Measurements from ENCODE around the gene CPED1. TPM values are rescaled to one million over a fixed set of nuclear protein-coding genes. Genes with fewer than 3 reads are reported as not detected.
"Not testable (repeated sequence)": the region's sequence is repeated elsewhere in the genome, so short reads cannot be mapped to it uniquely, and the experiment has no call there.

CPED1 gene
- total RNA-seq, 1 donor from 2014 or later = 1.9 TPM

- DNase-seq = no peak
Measured at GRCh38 chr7:121297843-121298242, 309.3 kb downstream of the CPED1 start.

- DNase-seq = no peak
Measured at GRCh38 chr7:121298831-121299239, 310.3 kb downstream of the CPED1 start.

GRCh38 chr7:121300685-121301420 is 312.3 kb downstream of the CPED1 start:
- DNase-seq = no peak

GRCh38 chr7:121301446-121302213 is 313.1 kb downstream of the CPED1 start:
- DNase-seq = no peak

GRCh38 chr7:121302214-121302745 is 313.8 kb downstream of the CPED1 start:
- DNase-seq = no peak

- no peak for DNase-seq
Measured at GRCh38 chr7:121303422-121304101, 315.1 kb downstream of the CPED1 start.

- DNase-seq = no peak
Measured at GRCh38 chr7:121304102-121304658, 315.7 kb downstream of the CPED1 start.

GRCh38 chr7:121305109-121305508 is 316.6 kb downstream of the CPED1 start:
- no peak for DNase-seq

GRCh38 chr7:121306565-121306964 is 318.1 kb downstream of the CPED1 start:
- DNase-seq = no peak

GRCh38 chr7:121307021-121307574 is 318.6 kb downstream of the CPED1 start:
- peak; percentile 17 for DNase-seq

- DNase-seq = no peak
Measured at GRCh38 chr7:121313220-121313792, 324.8 kb downstream of the CPED1 start.

- no peak for DNase-seq
Measured at GRCh38 chr7:121313793-121314676, 325.5 kb downstream of the CPED1 start.

- not testable (repeated sequence) for DNase-seq
Measured at GRCh38 chr7:121315170-121315569, 326.7 kb downstream of the CPED1 start.

GRCh38 chr7:121322460-121322859 is 333.9 kb downstream of the CPED1 start:
- DNase-seq = no peak

- DNase-seq = no peak
Measured at GRCh38 chr7:121323515-121324302, 335.2 kb downstream of the CPED1 start.

- DNase-seq = no peak
Measured at GRCh38 chr7:121327671-121328070, 339.2 kb downstream of the CPED1 start.

GRCh38 chr7:121328508-121329190 is 340.1 kb downstream of the CPED1 start, which contains the start of gene WNT16:
TSS of gene WNT16 (plus strand) at chr7:121329000. CDS start at chr7:121329293, 293 bp downstream.
- no peak for DNase-seq

- DNase-seq = peak; percentile 12
Measured at GRCh38 chr7:121329191-121330052, 340.9 kb downstream of the CPED1 start.
